GM12872 (cell line): ENCODE results near the gene ABCF2.
A peak's percentile ranks its signal among the peaks of the same experiment; 100 is the strongest.

Experiments used
- TF ChIP-seq, protein P1 (sequence below): IDR thresholded peaks from 3 replicates; pipeline ENCODE4 v1.5.1; 2011; ENCODE audit warnings: low read depth, mild to moderate bottlenecking, low read length, moderate library complexity; ENCODE audit not compliant: insufficient read depth

Gene ABCF2

DNA sequence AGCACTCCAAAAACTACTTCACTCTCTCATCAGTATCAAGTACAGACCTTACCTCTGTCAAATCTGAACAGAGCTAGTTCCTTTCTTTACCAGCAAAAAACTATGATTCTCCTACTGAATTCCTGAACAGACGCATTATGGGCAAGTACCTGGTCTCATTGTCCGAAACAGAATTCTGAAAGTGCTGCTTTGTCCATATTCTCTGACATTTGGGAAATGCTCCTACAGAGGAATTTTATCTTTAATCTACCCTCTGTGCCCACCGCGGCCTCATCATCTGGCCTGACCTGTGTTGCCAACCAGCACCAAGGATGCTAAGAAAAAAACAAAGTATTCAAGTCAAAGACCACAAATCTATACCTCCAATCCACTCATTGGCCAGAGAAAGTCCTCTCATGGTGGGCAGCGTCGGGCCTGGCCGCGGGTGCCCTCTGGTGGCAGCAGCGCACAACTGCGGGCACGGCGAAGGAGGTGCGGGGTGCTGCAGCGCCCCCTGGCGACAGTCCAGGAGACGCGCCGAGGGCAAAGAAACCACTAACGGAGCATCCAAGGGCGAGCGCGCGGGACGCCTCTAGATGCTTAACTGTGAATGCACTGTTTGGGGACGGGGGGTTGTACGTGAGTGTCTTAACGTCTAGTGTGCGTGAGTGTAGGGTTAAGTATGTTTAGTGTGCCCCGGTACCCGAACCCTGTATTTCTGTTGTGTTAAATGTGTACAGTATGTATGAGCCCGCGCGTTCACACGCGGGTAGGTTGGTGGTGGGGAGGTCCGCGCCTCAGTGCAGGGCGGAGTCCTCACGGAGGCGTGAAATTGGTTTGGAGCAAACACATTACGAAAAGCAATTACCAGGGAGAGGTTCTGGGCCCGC lies 54.5 kb downstream of the ABCF2 start:
- TF ChIP-seq, protein P1, sequence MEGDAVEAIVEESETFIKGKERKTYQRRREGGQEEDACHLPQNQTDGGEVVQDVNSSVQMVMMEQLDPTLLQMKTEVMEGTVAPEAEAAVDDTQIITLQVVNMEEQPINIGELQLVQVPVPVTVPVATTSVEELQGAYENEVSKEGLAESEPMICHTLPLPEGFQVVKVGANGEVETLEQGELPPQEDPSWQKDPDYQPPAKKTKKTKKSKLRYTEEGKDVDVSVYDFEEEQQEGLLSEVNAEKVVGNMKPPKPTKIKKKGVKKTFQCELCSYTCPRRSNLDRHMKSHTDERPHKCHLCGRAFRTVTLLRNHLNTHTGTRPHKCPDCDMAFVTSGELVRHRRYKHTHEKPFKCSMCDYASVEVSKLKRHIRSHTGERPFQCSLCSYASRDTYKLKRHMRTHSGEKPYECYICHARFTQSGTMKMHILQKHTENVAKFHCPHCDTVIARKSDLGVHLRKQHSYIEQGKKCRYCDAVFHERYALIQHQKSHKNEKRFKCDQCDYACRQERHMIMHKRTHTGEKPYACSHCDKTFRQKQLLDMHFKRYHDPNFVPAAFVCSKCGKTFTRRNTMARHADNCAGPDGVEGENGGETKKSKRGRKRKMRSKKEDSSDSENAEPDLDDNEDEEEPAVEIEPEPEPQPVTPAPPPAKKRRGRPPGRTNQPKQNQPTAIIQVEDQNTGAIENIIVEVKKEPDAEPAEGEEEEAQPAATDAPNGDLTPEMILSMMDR, result peak; percentile 100

DNA sequence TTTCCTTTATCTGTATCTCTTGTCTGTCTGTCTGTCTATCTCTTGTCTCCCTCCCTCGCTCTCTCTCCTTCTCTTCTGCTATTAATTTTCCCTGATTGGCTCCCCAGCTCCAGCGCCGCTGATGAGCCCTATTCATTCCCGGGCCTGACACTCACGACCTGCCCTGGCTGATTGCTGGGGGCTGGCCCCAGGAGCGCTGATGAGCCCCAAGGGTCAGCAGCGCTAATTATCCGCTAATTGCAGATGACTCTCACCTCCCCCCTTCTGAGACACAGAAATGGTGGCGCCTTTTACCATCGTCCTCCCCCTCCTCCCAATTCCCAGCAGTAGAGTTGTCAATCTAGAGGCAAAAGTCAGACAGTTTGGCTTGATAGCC lies 58.2 kb downstream of the ABCF2 start:
- TF ChIP-seq, protein P1, result no peak

DNA sequence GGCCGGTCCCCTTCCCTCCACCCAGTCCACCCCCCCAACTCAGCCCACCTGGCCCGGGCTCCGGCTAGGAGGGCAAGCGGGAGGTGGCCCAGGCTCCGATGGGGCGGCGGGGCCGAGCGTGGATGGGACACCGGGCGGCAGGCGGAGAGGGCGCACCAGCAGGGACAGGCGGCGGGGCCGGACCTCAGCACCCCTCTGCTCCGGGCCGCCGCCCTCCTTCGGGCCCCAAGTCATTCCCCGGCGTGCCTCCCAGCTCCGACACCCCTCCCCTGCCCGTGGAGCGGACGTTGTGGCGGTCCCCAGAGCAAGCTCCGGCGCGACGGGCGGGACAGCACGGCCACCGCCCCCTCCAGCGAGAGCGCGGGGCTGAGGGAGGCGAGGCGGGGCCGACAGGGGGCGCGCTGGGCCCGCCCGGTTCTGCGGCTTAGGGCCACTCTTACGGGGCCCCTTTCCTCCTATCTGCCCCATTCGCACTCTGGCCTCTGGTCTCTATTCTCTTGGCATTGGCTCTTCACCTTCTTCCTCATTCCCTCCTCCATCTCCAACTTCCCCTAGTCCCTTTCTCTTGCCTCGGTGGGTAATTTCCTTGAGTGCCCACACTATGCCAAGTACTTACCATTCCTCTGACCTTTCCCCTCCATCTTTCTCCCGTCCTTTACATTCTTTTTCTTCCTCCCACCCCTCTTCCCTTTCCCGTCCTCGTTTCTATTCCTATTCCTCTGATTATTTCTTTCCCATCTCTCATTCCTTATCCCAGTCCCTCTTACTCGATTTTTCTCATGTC lies 58.8 kb downstream of the ABCF2 start:
- TF ChIP-seq, protein P1, result peak; percentile 71

DNA sequence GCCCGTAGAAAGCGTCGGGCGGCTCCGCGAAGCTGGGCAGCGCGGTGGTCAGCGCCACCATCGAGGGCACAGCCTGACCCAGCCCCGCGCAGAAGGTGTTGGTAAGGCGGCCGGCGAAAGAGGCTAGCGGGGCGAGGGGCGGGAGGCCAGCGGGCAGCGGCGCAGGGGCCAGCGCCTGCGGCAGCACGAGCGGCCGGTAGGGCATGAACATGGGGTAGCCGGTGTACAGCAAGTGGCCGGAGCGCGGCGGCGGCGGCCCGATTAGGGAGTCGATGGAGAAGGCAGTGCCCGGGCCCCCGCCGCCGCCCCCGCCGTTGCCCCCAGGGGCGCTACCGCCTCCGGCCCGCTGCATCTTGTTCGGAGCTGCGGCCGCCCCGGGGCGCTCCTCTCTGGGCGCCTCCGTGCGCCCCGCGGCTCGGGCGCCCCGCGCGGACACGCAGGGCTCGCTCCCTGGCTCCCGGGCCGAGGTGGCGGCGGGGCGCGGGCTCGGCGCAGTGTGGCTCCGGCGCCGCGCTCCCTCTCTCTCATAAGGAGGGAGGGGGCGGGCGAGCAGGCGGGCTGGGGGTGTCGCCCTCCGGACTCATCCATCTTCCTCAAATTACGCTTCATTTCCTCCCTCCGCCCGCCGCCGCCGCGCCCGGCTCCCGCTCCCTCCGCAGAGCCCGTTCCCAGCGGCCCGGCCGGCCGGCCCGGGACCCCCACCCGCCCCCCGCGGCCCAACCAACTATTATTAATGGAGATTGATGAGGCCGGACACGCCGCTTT lies 59.6 kb downstream of the ABCF2 start, which contains the start of gene GBX1:
TSS of gene GBX1 (minus strand) at position 498 of the 765 bp plus-strand sequence. CDS start at position 352, 146 bp downstream.
- TF ChIP-seq, protein P1, result no peak

DNA sequence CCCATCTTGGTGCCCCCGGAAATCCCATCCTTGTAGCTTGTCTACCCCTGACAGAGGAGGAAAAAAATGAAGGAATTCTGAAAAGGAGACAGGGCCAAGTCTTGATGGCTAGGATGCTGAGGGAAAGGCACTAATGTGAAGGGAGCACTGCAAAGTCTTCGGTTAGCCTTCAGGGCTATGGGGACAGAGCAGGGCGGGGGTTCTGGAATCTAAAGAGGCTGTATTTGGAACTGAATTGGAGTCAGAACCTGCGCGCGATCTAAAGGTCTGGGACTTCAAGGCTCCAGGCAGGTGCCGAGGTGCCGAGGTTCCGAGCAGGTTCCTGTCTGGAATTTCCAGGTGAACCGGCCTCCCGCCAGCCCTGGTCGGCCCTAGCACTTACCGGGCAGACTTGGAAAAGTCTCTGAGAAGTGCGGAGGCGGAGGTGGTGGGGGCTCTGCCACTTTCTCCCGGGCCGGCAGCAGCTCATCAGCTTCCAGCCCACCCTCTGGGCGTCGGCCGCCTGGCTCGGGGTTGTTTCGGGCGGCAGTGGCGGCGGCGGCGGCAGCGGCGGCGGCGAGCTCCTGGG lies 60.3 kb downstream of the ABCF2 start:
- TF ChIP-seq, protein P1, result no peak
